Lower leg skin (tissue), 3 donors: ENCODE results near the gene SPECC1L.

ENCODE experiments used
- POLR2A ChIP-seq, 2 donors: fragments of 450-650 bp; IDR thresholded peaks; one replicate each; pipeline ENCODE4 v1.6.1; 2016 to 2017; ENCODE audit warnings: antibody characterized with exemption in 2 of 2, mild to moderate bottlenecking in 1 of 2, moderate library complexity in 1 of 2
- TF ChIP-seq, protein P1 (sequence below), 3 donors: fragments of 450-650 bp; IDR thresholded peaks; one replicate each; pipeline ENCODE4 v1.5.1; 2016; ENCODE audit warnings: antibody characterized with exemption in 3 of 3, mild to moderate bottlenecking in 3 of 3, moderate library complexity in 2 of 3

DNA sequence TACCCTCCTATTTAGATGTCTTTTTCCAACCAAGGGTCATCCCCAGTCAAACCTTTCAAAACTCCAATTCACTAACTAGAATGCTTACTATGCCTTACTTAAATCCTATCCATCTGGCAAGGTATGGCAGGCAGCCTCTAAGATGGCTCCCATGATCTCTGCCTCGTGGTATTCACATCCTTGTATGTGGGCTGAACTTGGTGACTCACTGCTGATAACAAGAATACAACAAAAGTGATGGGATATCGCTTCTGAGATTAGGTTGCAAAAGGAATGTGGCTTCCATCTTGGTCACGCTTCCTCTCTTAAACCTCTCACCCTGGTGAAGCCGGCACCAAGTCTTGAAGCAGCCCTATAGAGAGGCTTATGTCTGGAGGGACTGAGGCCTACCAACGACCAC is 194.9 kb downstream of the SPECC1L start:
- no peak for TF ChIP-seq POLR2A (IDR thresholded peaks at IDR 0.05)
- TF ChIP-seq, protein P1, sequence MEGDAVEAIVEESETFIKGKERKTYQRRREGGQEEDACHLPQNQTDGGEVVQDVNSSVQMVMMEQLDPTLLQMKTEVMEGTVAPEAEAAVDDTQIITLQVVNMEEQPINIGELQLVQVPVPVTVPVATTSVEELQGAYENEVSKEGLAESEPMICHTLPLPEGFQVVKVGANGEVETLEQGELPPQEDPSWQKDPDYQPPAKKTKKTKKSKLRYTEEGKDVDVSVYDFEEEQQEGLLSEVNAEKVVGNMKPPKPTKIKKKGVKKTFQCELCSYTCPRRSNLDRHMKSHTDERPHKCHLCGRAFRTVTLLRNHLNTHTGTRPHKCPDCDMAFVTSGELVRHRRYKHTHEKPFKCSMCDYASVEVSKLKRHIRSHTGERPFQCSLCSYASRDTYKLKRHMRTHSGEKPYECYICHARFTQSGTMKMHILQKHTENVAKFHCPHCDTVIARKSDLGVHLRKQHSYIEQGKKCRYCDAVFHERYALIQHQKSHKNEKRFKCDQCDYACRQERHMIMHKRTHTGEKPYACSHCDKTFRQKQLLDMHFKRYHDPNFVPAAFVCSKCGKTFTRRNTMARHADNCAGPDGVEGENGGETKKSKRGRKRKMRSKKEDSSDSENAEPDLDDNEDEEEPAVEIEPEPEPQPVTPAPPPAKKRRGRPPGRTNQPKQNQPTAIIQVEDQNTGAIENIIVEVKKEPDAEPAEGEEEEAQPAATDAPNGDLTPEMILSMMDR (IDR thresholded peaks at IDR 0.05) = no peak
